Activated CD8-positive, alpha-beta memory T cell treated with anti-CD3 and anti-CD28 coated beads, Interleukin-2, amount 50 U/mL, for 48 hours (primary cell): ENCODE measurements around the gene PGAM5.

Source experiments
- DNase-seq: peaks from one replicate; pipeline ENCODE4 v3.0.0-alpha.2; 2020

Gene PGAM5

GRCh38 chr12:132710405-132711079 is at the start of gene PGAM5:
Gene PGAM5, plus strand, starts transcription at chr12:132710842. Its CDS starts 35 bp downstream, at chr12:132710877.
- DNase-seq: peak; percentile 92

GRCh38 chr12:132660996-132661395 is 49.6 kb upstream of the PGAM5 start:
- no peak for DNase-seq

GRCh38 chr12:132661972-132662371 is 48.7 kb upstream of the PGAM5 start:
- DNase-seq: no peak

GRCh38 chr12:132662901-132663755 is 47.5 kb upstream of the PGAM5 start:
- no peak for DNase-seq

GRCh38 chr12:132664206-132665148 is 46.2 kb upstream of the PGAM5 start:
- DNase-seq: no peak

GRCh38 chr12:132665149-132665491 is 45.5 kb upstream of the PGAM5 start:
- no peak for DNase-seq

GRCh38 chr12:132665794-132666193 is 44.8 kb upstream of the PGAM5 start:
- DNase-seq: no peak

- DNase-seq: no peak
Measured at GRCh38 chr12:132668191-132669088, 42.2 kb upstream of the PGAM5 start.

GRCh38 chr12:132669166-132669879 is 41.3 kb upstream of the PGAM5 start:
- DNase-seq: no peak

GRCh38 chr12:132672116-132672515 is 38.5 kb upstream of the PGAM5 start:
- DNase-seq: no peak

- no peak for DNase-seq
Measured at GRCh38 chr12:132672678-132673077, 38.0 kb upstream of the PGAM5 start.

GRCh38 chr12:132673288-132674179 is 37.1 kb upstream of the PGAM5 start:
- no peak for DNase-seq

- DNase-seq: no peak
Measured at GRCh38 chr12:132674561-132674960, 36.1 kb upstream of the PGAM5 start.

GRCh38 chr12:132675757-132676432 is 34.7 kb upstream of the PGAM5 start:
- no peak for DNase-seq

GRCh38 chr12:132677492-132677891 is 33.1 kb upstream of the PGAM5 start:
- no peak for DNase-seq

- DNase-seq: no peak
Measured at GRCh38 chr12:132685400-132685799, 25.2 kb upstream of the PGAM5 start.

GRCh38 chr12:132686825-132687210 is 23.8 kb upstream of the PGAM5 start:
- DNase-seq: no peak

- DNase-seq: peak; percentile 98
Measured at GRCh38 chr12:132687211-132688164, 23.2 kb upstream of the PGAM5 start, which contains the start of the genes POLE and PXMP2. Gene POLE, minus strand, starts transcription at chr12:132687342. Its CDS starts 27 bp downstream, at chr12:132687315. Gene PXMP2, plus strand, starts transcription at chr12:132687587. Its CDS starts 84 bp downstream, at chr12:132687671.
